HG02588 (cell line): ENCODE results near the gene SNRPE.

Source experiments
- ATAC-seq: cut with Tn5 transposase; IDR thresholded peaks from one replicate; pipeline ENCODE4 v1.9.1; 2021; ENCODE audit warnings: mild to moderate bottlenecking, moderate library complexity; ENCODE audit not compliant: unreplicated experiment

SNRPE gene

DNA sequence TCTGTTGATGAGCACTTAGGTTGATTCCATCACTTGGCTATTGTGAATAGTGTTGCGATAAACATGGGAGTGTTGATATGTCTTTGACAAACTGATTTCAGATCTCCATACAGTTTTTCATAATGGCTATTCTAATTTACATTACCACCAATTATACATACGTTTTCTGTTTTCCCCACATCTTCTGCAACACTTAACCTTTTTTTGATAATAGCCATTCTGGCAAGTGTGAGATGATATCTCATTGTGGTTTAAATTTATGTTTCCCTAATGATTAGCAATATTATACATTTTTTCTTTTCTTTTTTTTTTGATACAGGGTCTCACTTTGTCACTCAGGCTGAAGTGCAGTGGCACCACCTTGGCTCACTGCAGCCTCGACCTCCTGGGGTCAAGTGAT, 17.0 kb downstream of the SNRPE start:
- no peak for ATAC-seq

GRCh38 chr1:203880606-203881005, 19.2 kb downstream of the SNRPE start:
- ATAC-seq: no peak

GRCh38 chr1:203888807-203889251, 27.4 kb downstream of the SNRPE start:
- no peak for ATAC-seq

DNA sequence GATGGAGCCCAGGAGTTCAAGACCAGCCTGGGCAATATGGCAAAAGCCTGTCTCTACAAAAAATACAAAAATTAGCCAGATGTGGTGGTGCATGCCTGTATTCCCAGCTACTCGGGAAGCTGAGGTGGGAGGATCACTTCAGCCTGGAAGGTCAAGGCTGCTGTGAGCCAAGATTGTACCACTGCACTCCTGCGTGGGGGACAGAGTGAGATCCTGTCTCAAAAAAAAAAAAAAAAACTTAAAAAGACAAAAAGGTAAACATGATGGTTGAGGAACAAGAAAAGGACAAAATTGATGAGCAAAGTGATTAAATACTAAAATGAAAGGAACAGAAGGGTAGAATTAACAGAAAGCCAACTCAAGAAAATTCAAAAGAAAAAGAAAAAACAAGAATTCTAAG, 30.6 kb downstream of the SNRPE start:
- no peak for ATAC-seq

- ATAC-seq: no peak
Measured at GRCh38 chr1:203898458-203899352, 37.3 kb downstream of the SNRPE start.

DNA sequence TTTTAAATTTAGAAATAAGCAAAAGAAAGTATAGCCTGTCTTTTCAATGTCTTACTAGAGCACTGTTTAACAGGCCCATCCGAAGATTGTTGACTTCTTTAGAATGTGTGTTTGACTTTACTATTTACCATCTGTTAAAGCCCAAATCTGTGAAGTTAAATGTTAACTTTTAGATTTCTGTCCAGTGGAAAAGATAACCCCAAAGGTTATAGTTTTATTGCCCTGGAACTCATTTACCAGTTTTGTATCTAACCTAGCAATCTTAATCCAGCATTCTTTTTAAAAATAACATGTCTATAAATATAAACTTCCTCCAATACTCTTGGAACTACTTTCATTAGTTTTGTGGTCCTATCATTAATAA, 37.9 kb downstream of the SNRPE start:
- no peak for ATAC-seq

GRCh38 chr1:203899869-203900714, 38.7 kb downstream of the SNRPE start:
- ATAC-seq: no peak

- ATAC-seq: no peak
Measured at GRCh38 chr1:203901581-203901980, 40.2 kb downstream of the SNRPE start.

DNA sequence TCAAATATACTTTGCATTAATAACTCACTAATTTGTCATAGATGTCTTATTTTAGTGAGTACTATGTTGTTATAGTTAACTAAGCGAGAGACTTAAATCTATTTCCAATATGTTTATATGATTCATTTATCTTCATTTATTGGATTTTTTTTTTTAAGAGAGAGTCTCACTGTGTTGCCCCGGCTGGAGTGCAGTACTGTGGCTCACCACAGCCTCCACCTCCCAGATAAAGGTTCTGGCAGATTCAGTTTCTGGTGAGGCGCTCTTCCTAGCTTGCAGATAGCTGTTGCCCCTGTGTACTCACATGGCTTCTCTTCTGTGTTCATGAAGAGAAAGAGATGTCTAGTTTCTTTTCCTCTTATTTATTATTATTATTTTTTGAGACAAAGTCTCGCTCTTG, 43.9 kb downstream of the SNRPE start:
- ATAC-seq: no peak

DNA sequence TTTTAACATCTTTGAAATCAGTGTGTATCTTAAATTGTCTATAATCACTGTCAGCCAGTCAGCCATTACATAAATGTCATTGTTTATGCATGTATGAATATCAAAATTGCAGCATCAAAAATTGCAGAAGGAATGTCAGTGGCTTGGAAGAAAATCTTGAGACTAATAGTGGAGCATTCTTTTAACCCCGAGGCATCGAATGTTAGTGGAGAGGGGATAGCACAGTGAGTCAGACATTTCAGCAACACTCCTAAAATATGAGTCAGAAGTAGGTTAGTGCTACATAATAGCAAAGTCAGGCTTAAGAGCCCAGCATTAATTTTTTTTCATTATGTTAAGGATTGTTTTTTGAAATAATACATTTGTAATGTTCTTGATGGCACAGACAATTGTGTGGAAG, 45.5 kb downstream of the SNRPE start:
- no peak for ATAC-seq

- ATAC-seq: no peak
Measured at GRCh38 chr1:203907901-203908300, 46.5 kb downstream of the SNRPE start.

- ATAC-seq: no peak
Measured at GRCh38 chr1:203911806-203912205, 50.4 kb downstream of the SNRPE start.

GRCh38 chr1:203913073-203913521, 51.7 kb downstream of the SNRPE start:
- no peak for ATAC-seq

DNA sequence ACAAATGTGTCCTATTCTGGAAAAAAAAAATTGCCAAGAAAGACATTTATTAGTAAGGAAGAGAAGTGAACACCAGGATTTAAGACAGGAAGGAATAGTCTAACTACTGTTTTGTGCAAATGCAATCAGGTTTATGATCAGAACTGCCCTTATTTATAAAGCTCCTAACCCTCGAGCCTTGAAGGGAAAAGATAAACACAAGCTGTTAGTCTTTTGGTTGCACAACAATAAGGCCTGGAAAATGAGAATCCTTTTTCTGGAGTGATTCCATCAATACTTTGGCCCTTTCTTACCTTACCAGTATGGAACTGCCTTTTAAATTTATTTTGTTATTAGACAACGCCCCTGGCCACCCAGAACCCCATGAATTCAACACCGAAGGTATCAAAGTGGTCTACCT, 52.9 kb downstream of the SNRPE start:
- no peak for ATAC-seq

DNA sequence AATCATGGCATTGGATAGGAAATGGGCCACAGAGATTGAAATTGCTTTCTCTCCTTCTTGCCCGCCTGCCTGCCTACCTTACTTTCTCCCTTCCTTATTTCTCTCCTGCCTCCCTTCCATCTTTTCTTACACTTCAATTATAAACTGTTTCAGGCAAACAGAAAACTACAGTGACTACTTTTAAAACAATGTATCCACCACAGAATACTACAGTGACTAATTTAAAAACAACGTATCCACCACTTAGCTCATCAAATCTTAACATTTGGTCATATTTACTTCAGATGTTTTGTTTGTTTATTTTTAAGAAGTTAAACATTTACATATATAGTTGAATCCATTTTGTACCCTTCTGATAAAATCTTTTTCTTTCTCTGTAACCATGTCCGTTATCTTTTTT, 54.4 kb downstream of the SNRPE start:
- no peak for ATAC-seq

GRCh38 chr1:203916756-203917155, 55.4 kb downstream of the SNRPE start:
- ATAC-seq: no peak
